Measurements from ENCODE around the gene BTBD8. TPM values are rescaled to one million over a fixed set of nuclear protein-coding genes. Genes with fewer than 3 reads are reported as not detected.
A peak's percentile ranks its signal among the peaks of the same experiment; 100 is the strongest.

Gene BTBD8
- total and polyA plus RNA-seq, 2 of the 4 experiments (the other 2 are of a cell fraction), result 0.94 to 2.0 TPM

- intact Hi-C loops (cut with micrococcal nuclease) (no loop called here), in situ Hi-C loops (cut with MboI; ENCODE audit: low sequenced_read_pairs) (no loop called here), dilution Hi-C loops (cut with HindIII; ENCODE audit: low sequenced_read_pairs, unreplicated experiment) (no loop called here)
- Histone ChIP-seq H3K4ac (ENCODE audit: low read depth, low read length) (no peak overlapping the region), H3K27me3 (ENCODE audit: control insufficient read depth, insufficient read depth, low read length) (no peaks in the 10 kb centered on the region), H2BK15ac (ENCODE audit: low read depth, low read length) (no peak overlapping the region), H3K9ac (ENCODE audit: low read depth, low read length) (no peak overlapping the region), H3K4me1 (ENCODE audit: control insufficient read depth, insufficient read depth, low read length) (no peaks in the 10 kb centered on the region), H4K5ac (ENCODE audit: low read depth, low read length) (no peak overlapping the region), H2BK20ac (ENCODE audit: low read depth, low read length) (no peak overlapping the region), H3K36me3 (ENCODE audit: control insufficient read depth, insufficient read depth, low read length) (no peaks in the 10 kb centered on the region), H3K23ac (ENCODE audit: low read depth, low read length) (no peak overlapping the region), H2BK120ac (ENCODE audit: low read depth, low read length) (no peak overlapping the region), H3K56ac (ENCODE audit: extremely low read depth, insufficient read depth, low read length) (no peak overlapping the region), H3K79me1 (ENCODE audit: low read depth in 1 of 2, low read length in 2 of 2) (no peaks in the 10 kb centered on the region), H2AK9ac (replicated peaks; ENCODE audit: low read depth, low read length, poor library complexity) (no peak overlapping the region), H3K18ac (ENCODE audit: low read depth, low read length) (no peak overlapping the region), H3K4me3 (ENCODE audit: insufficient read depth, low read depth, low read length) (no peak overlapping the region), H3K9me1 (ENCODE audit: insufficient read depth, low read length) (no peaks in the 10 kb centered on the region), H2BK5ac (ENCODE audit: low read depth, low read length, poor library complexity, severe bottlenecking) (no peak overlapping the region), H4K91ac (ENCODE audit: insufficient read depth, low read depth, low read length) (no peak overlapping the region), H3K27ac (ENCODE audit: insufficient read depth, low read length) (no peak overlapping the region), H3K14ac (replicated peaks; ENCODE audit: low read depth, low read length) (no peak overlapping the region), H4K20me1 (ENCODE audit: insufficient read depth, low read length) (no peaks in the 10 kb centered on the region), H2AFZ (replicated peaks; ENCODE audit: low read length, poor library complexity) (no peak overlapping the region), H3K4me2 (ENCODE audit: low read depth, low read length) (no peak overlapping the region), H2AK5ac (ENCODE audit: low read depth, low read length) (no peak overlapping the region), H4K8ac (ENCODE audit: low read depth in 2 of 2, low read length in 2 of 2) (no peak overlapping the region), H3K9me3 (ENCODE audit: control insufficient read depth, insufficient read depth, low read length) (no peaks in the 10 kb centered on the region)
- TF ChIP-seq CEBPB (IDR thresholded peaks at IDR 0.05; ENCODE audit: low read depth, low read length) (no peak), MXI1 (IDR thresholded peaks at IDR 0.05; ENCODE audit: borderline replicate concordance, low read depth, low read length) (no peak), RFX5 (IDR thresholded peaks at IDR 0.05; ENCODE audit: low read depth, low read length) (no peak), SMC3 (IDR thresholded peaks at IDR 0.05; ENCODE audit: low read depth, low read length) (no peak), BHLHE40 (IDR thresholded peaks at IDR 0.05; ENCODE audit: low read depth, low read length) (no peak), CHD1 (IDR thresholded peaks at IDR 0.05; ENCODE audit: low read depth, low read length) (no peak), MAZ (IDR thresholded peaks at IDR 0.05; ENCODE audit: borderline replicate concordance, low read depth, low read length) (no peak), NFE2L2 (IDR thresholded peaks at IDR 0.05; ENCODE audit: low read depth, low read length) (no peak), USF2 (IDR thresholded peaks at IDR 0.05; ENCODE audit: low read depth, low read length) (no peak), RAD21 (IDR thresholded peaks at IDR 0.05; ENCODE audit: low read length) (no peak), POLR2A (IDR thresholded peaks at IDR 0.05; ENCODE audit: low read depth, low read length) (no peak), FOS (IDR thresholded peaks at IDR 0.05; ENCODE audit: low read depth, low read length) (no peak)
- TF ChIP-seq, protein P1, sequence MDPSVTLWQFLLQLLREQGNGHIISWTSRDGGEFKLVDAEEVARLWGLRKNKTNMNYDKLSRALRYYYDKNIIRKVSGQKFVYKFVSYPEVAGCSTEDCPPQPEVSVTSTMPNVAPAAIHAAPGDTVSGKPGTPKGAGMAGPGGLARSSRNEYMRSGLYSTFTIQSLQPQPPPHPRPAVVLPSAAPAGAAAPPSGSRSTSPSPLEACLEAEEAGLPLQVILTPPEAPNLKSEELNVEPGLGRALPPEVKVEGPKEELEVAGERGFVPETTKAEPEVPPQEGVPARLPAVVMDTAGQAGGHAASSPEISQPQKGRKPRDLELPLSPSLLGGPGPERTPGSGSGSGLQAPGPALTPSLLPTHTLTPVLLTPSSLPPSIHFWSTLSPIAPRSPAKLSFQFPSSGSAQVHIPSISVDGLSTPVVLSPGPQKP (IDR thresholded peaks at IDR 0.05; ENCODE audit: borderline replicate concordance, low read depth, low read length), result no peak
- POLR2A ChIA-PET (ENCODE audit: unreplicated experiment), result interaction anchor here (0.6 kb wide), 2 partner anchors 16 to 55 kb away, joined by 3 to 7 read pairs; no protein-coding TSS in a partner anchor
- CTCF ChIA-PET, result no interaction called here
- WGBS, 2 experiments (ENCODE audit: extremely low coverage in 2 of 2, insufficient read length in 1 of 2), result no CpG with 5 or more reads among the region's 3 CpGs
- no TSS peak for BruUV-seq (replicated peaks)
- peak; percentile 76; the same call in 1 of the 2 replicates for ATAC-seq (ENCODE audit: low read depth)
- DNase-seq, result peak; percentile 78
Observed at GRCh38 chr1:92118826-92119225, 38.7 kb downstream of the BTBD8 start.

Data from IMR-90 (cell line).